Frontal cortex (tissue), 4 donors: ENCODE measurements around the gene TATDN2. TPM values are rescaled to one million over a fixed set of nuclear protein-coding genes. Genes with fewer than 3 reads are reported as not detected.

ENCODE experiments used
- DNase-seq, 2 donors: peaks; one replicate each; pipeline ENCODE4 v3.0.0; 2012; ENCODE audit warnings: low spot score in 2 of 2
- FAIRE-seq: peaks from 2 replicates; lab custom pipeline; 2012; peaks lifted over from hg19 to GRCh38; lab: Jason Lieb, UNC
- total RNA-seq: library from RNA; depleted of rRNA; stranded (reverse); fragments of >200 nt; gene quantifications from one replicate; pipeline ENCODE4 v1.2.3, GENCODE V29; 2014
- donor health status: control.
- donor health status: control.
- donor health status: control.

TATDN2 gene
- total RNA-seq = 19.2 TPM

- FAIRE-seq (no peak), DNase-seq (peak; percentile 95 to 98)
Observed at GRCh38 chr3:10248184-10248983, at the start of gene TATDN2. Gene TATDN2 (plus strand): TSS chr3:10248459. CDS start chr3:10249201, 742 bp downstream.

- DNase-seq (no peak), FAIRE-seq (no peak)
Observed at GRCh38 chr3:10198761-10199649, 49.3 kb upstream of the TATDN2 start.

- FAIRE-seq (no peak), DNase-seq (no peak)
Observed at GRCh38 chr3:10204921-10205320, 43.3 kb upstream of the TATDN2 start.

GRCh38 chr3:10205451-10206165, 42.7 kb upstream of the TATDN2 start:
- no peak for DNase-seq
- no peak for FAIRE-seq

GRCh38 chr3:10206166-10206511, 42.1 kb upstream of the TATDN2 start:
- DNase-seq (no peak), FAIRE-seq (no peak)

- FAIRE-seq = no peak
- no peak for DNase-seq
Observed at GRCh38 chr3:10213156-10213792, 35.0 kb upstream of the TATDN2 start.

- DNase-seq (no peak), FAIRE-seq (no peak)
Observed at GRCh38 chr3:10215578-10216368, 32.5 kb upstream of the TATDN2 start.

- FAIRE-seq (no peak), DNase-seq (no peak)
Observed at GRCh38 chr3:10217359-10217758, 30.9 kb upstream of the TATDN2 start.

GRCh38 chr3:10219737-10220136, 28.5 kb upstream of the TATDN2 start:
- no peak for FAIRE-seq
- no peak for DNase-seq

GRCh38 chr3:10223676-10224639, 24.3 kb upstream of the TATDN2 start:
- DNase-seq = no peak
- FAIRE-seq = no peak

- DNase-seq = peak; percentile 72 to 77
- no peak for FAIRE-seq
Observed at GRCh38 chr3:10224794-10225665, 23.2 kb upstream of the TATDN2 start.

- no peak for DNase-seq
Observed at GRCh38 chr3:10226293-10226692, 22.0 kb upstream of the TATDN2 start.

GRCh38 chr3:10228248-10228950, 19.9 kb upstream of the TATDN2 start:
- FAIRE-seq (no peak), DNase-seq (no peak)

More at GRCh38 chr3:10226293-10226692, 22.0 kb upstream of the TATDN2 start:
- no peak for FAIRE-seq

- FAIRE-seq = no peak
Observed at GRCh38 chr3:10229576-10229975, 18.7 kb upstream of the TATDN2 start.

GRCh38 chr3:10232137-10232536, 16.1 kb upstream of the TATDN2 start:
- FAIRE-seq (no peak), DNase-seq (no peak)

More at GRCh38 chr3:10229576-10229975, 18.7 kb upstream of the TATDN2 start:
- DNase-seq = no peak

GRCh38 chr3:10233988-10234387, 14.3 kb upstream of the TATDN2 start:
- FAIRE-seq (no peak), DNase-seq (no peak)
